H9 (cell line): ENCODE data around the gene PI4KB. TPM values are rescaled to one million over a fixed set of nuclear protein-coding genes. Genes with fewer than 3 reads are reported as not detected.

ENCODE experiments used
- DNase-seq: peaks from one replicate; pipeline ENCODE4 v3.0.0-alpha.2; 2017
- H2AFZ ChIP-seq: one replicate; pipeline ENCODE4 v1.6.1; 2013; ENCODE audit warnings: mild to moderate bottlenecking, low read length, control low read depth, moderate library complexity
- H2AK5ac ChIP-seq: 2 replicates; pipeline ENCODE4 v1.6.1; 2013; ENCODE audit warnings: low read length, control low read depth, mixed read lengths; ENCODE audit not compliant: insufficient read length
- H2BK120ac ChIP-seq: one replicate; pipeline ENCODE4 v1.6.1; 2013; ENCODE audit warnings: low read depth, mild to moderate bottlenecking, low read length, control low read depth, inconsistent platforms; ENCODE audit not compliant: poor library complexity, severe bottlenecking
- H2BK12ac ChIP-seq: 2 replicates; pipeline ENCODE4 v1.6.1; 2013; ENCODE audit warnings: low read length, control low read depth, mixed read lengths, low read depth; ENCODE audit not compliant: insufficient read length
- H2BK15ac ChIP-seq: 2 replicates; pipeline ENCODE4 v1.6.1; 2013; ENCODE audit warnings: low read depth, low read length, control low read depth
- H2BK20ac ChIP-seq: one replicate; pipeline ENCODE4 v1.6.1; 2013; ENCODE audit warnings: low read depth, mild to moderate bottlenecking, low read length, control low read depth, inconsistent platforms; ENCODE audit not compliant: poor library complexity, severe bottlenecking
- H2BK5ac ChIP-seq: 2 replicates; pipeline ENCODE4 v1.6.1; 2013; ENCODE audit warnings: low read length, control low read depth, mixed read lengths; ENCODE audit not compliant: insufficient read length
- H3K14ac ChIP-seq: 2 replicates; pipeline ENCODE4 v1.6.1; 2013; ENCODE audit warnings: low read length, control low read depth; ENCODE audit not compliant: insufficient read depth
- H3K18ac ChIP-seq: 2 replicates; pipeline ENCODE4 v1.6.1; 2013; ENCODE audit warnings: low read depth, mild to moderate bottlenecking, mixed read lengths, low read length, control low read depth; ENCODE audit not compliant: insufficient read length
- H3K23ac ChIP-seq: 2 replicates; pipeline ENCODE4 v1.6.1; 2013; ENCODE audit warnings: low read length, control low read depth, mixed read lengths, low read depth; ENCODE audit not compliant: insufficient read length
- H3K23me2 ChIP-seq: 2 replicates; pipeline ENCODE4 v1.6.1; 2013; ENCODE audit warnings: low read depth, mild to moderate bottlenecking, mixed read lengths, low read length, control low read depth; ENCODE audit not compliant: insufficient read length, poor library complexity, severe bottlenecking
- H3K27ac ChIP-seq: 2 replicates; pipeline ENCODE4 v1.5.1; 2013; ENCODE audit warnings: low read length, control low read depth, mixed read lengths, low read depth; ENCODE audit not compliant: insufficient read length
- H3K27me3 ChIP-seq: 2 replicates; pipeline ENCODE4 v1.6.1; 2013; ENCODE audit warnings: low read length, control low read depth, inconsistent platforms; ENCODE audit not compliant: insufficient read depth
- H3K4ac ChIP-seq: 2 replicates; pipeline ENCODE4 v1.6.1; 2013; ENCODE audit warnings: low read depth, mild to moderate bottlenecking, control low read depth, inconsistent platforms, low read length, moderate library complexity
- H3K4me1 ChIP-seq: 2 replicates; pipeline ENCODE4 v1.6.1; 2013; ENCODE audit warnings: low read length, control low read depth, inconsistent platforms; ENCODE audit not compliant: insufficient read depth
- H3K4me2 ChIP-seq: 2 replicates; pipeline ENCODE4 v1.6.1; 2013; ENCODE audit warnings: low read length, control low read depth, mixed read lengths; ENCODE audit not compliant: insufficient read length, insufficient read depth
- H3K56ac ChIP-seq: 2 replicates; pipeline ENCODE4 v1.6.1; 2013; ENCODE audit warnings: low read depth, mild to moderate bottlenecking, mixed read lengths, low read length, control low read depth; ENCODE audit not compliant: insufficient read length
- H3K79me1 ChIP-seq: 2 replicates; pipeline ENCODE4 v1.6.1; 2013; ENCODE audit warnings: low read depth, mild to moderate bottlenecking, moderate library complexity, low read length, control low read depth, inconsistent platforms; ENCODE audit not compliant: insufficient read depth, poor library complexity, severe bottlenecking
- H3K79me2 ChIP-seq: 2 replicates; pipeline ENCODE4 v1.6.1; 2013; ENCODE audit warnings: low read length, control low read depth, inconsistent platforms; ENCODE audit not compliant: insufficient read depth
- H3K9ac ChIP-seq: 2 replicates; pipeline ENCODE4 v1.6.1; 2013; ENCODE audit warnings: low read length, control low read depth, mixed read lengths; ENCODE audit not compliant: insufficient read length; ENCODE audit errors: extremely low read depth
- H3K9me3 ChIP-seq: one replicate; pipeline ENCODE4 v1.6.1; 2013; ENCODE audit warnings: low read depth, low read length, inconsistent platforms; ENCODE audit not compliant: control insufficient read depth
- H3T11ph ChIP-seq: one replicate; pipeline ENCODE4 v1.6.1; 2013; ENCODE audit warnings: mild to moderate bottlenecking, low read length, control low read depth, inconsistent platforms
- H4K20me1 ChIP-seq: one replicate; pipeline ENCODE4 v1.6.1; 2013; ENCODE audit not compliant: control insufficient read depth, insufficient read length, insufficient read depth
- H4K5ac ChIP-seq: 2 replicates; pipeline ENCODE4 v1.6.1; 2013; ENCODE audit warnings: low read depth, mild to moderate bottlenecking, mixed read lengths, low read length, control low read depth; ENCODE audit not compliant: insufficient read length
- H4K8ac ChIP-seq: replicated peaks from 2 replicates; pipeline ENCODE4 v1.6.1; 2013; ENCODE audit warnings: low read length, control low read depth, mixed read lengths, low read depth; ENCODE audit not compliant: insufficient read length
- H4K91ac ChIP-seq: 2 replicates; pipeline ENCODE4 v1.6.1; 2013; ENCODE audit warnings: low read depth, mild to moderate bottlenecking, moderate library complexity, mixed read lengths, low read length, control low read depth; ENCODE audit not compliant: insufficient read length
- H3K27ac Mint-ChIP-seq, 3 experiments: 2 replicates in 2 of 3; 3 replicates in 1 of 3; pipeline ENCODE4 v1.8.0; 2020 to 2021; ENCODE audit warnings: mixed read lengths in 3 of 3, mild to moderate bottlenecking in 1 of 3, moderate library complexity in 1 of 3
- H3K27me3 Mint-ChIP-seq: 2 replicates; pipeline ENCODE4 v1.8.0; 2021; ENCODE audit warnings: low read depth, mild to moderate bottlenecking, moderate library complexity, mixed read lengths
- H3K36me3 Mint-ChIP-seq, 3 experiments: 2 replicates in 2 of 3; 3 replicates in 1 of 3; pipeline ENCODE4 v1.8.0; 2020 to 2021; ENCODE audit warnings: low read depth in 3 of 3, mixed read lengths in 3 of 3; ENCODE audit not compliant: insufficient read depth in 1 of 3
- H3K4me1 Mint-ChIP-seq, 2 experiments: 2 replicates each; pipeline ENCODE4 v1.8.0; 2020; ENCODE audit warnings: mixed read lengths in 2 of 2
- H3K4me3 Mint-ChIP-seq, 2 experiments: 2 replicates in 1 of 2; 3 replicates in 1 of 2; pipeline ENCODE4 v1.8.0; 2020 to 2021; ENCODE audit warnings: mild to moderate bottlenecking in 2 of 2, mixed read lengths in 2 of 2, moderate library complexity in 1 of 2
- H3K9me3 Mint-ChIP-seq, 2 experiments: 2 replicates in 1 of 2; 3 replicates in 1 of 2; pipeline ENCODE4 v1.8.0; 2020; ENCODE audit warnings: mild to moderate bottlenecking in 2 of 2, mixed read lengths in 2 of 2, moderate library complexity in 1 of 2
- CTCF ChIP-seq: fragments of 200-600 bp; sonication (generic); conservative IDR thresholded peaks from 3 replicates; pipeline ENCODE4 v1.8.0; 2021; ENCODE audit warnings: antibody characterized with exemption, mild to moderate bottlenecking
- WGBS: extraction: QIAGEN DNeasy Blood & Tissue Kit; methylation state at CpG from one replicate; pipeline ENCODE4 v1.1.7; 2013; ENCODE audit warnings: missing lambda C conversion rate, low lambda C conversion rate, mixed read lengths; ENCODE audit not compliant: insufficient read length; ENCODE audit errors: extremely low coverage; 5-methylcytosine and 5-hydroxymethylcytosine counted together
- total RNA-seq: library from RNA; stranded (reverse); gene quantifications from 2 replicates; pipeline ENCODE4 v1.2.1, GENCODE V29; 2021

Gene PI4KB
- total RNA-seq, 1 experiment from 2014 or later = 39.1 TPM

GRCh38 chr1:151292207-151293030 lies 34.8 kb downstream of the PI4KB start:
- Histone ChIP-seq H3K79me1 (no peaks in the 10 kb centered on the region), H3K4ac (no peak overlapping the region), H3K4me1 (peaks cover 4% of the 10 kb centered on the region; the same call in 1 of the 2 replicates), H2BK12ac (no peak overlapping the region), H3K27ac (no peak overlapping the region), H3K18ac (no peak overlapping the region), H2BK5ac (no peak overlapping the region), H3K14ac (no peak overlapping the region), H4K8ac (no peak overlapping the region), H3T11ph (no peak overlapping the region), H4K91ac (no peak overlapping the region), H3K79me2 (no peaks in the 10 kb centered on the region), H2BK120ac (no peak overlapping the region), H2AK5ac (no peak overlapping the region), H3K9ac (no peak overlapping the region), H3K4me2 (no peak overlapping the region), H3K56ac (no peak overlapping the region), H3K9me3 (no peaks in the 10 kb centered on the region), H3K23ac (no peak overlapping the region), H4K5ac (no peak overlapping the region), H4K20me1 (peaks cover under 1% of the 10 kb centered on the region), H2BK15ac (no peak overlapping the region), H2AFZ (no peak overlapping the region), H3K23me2 (no peaks in the 10 kb centered on the region), H2BK20ac (no peak overlapping the region), H3K27me3 (no peaks in the 10 kb centered on the region)
- H3K27ac Mint-ChIP-seq = peak overlapping the region in 2 of 3 experiments; percentile 80 to 94; a peak in 4 of 7 replicates
- no peak for DNase-seq
- WGBS = no CpG with 5 or more reads among the region's 13 CpGs
- H3K4me1 Mint-ChIP-seq = peaks cover 36 to 56% of the 10 kb centered on the region in 2 experiments
- H3K4me3 Mint-ChIP-seq = no peak overlapping the region; a peak in 1 of 5 replicates
- peaks cover 2% of the 10 kb centered on the region; the same call in 1 of the 2 replicates for H3K27me3 Mint-ChIP-seq
- peak; percentile 28; the same call in 1 of the 3 replicates for TF ChIP-seq CTCF
- H3K36me3 Mint-ChIP-seq = peaks cover 38 to 76% (median 68%) of the 10 kb centered on the region in 3 experiments
- no peaks in the 10 kb centered on the region; a peak in 1 of 5 replicates for H3K9me3 Mint-ChIP-seq
